ENCODE measurements around the gene MECP2. TPM values are rescaled to one million over a fixed set of nuclear protein-coding genes. Genes with fewer than 3 reads are reported as not detected.

MECP2 gene
- total and polyA plus RNA-seq, 2 donors: 25.9 to 30.5 TPM

DNA sequence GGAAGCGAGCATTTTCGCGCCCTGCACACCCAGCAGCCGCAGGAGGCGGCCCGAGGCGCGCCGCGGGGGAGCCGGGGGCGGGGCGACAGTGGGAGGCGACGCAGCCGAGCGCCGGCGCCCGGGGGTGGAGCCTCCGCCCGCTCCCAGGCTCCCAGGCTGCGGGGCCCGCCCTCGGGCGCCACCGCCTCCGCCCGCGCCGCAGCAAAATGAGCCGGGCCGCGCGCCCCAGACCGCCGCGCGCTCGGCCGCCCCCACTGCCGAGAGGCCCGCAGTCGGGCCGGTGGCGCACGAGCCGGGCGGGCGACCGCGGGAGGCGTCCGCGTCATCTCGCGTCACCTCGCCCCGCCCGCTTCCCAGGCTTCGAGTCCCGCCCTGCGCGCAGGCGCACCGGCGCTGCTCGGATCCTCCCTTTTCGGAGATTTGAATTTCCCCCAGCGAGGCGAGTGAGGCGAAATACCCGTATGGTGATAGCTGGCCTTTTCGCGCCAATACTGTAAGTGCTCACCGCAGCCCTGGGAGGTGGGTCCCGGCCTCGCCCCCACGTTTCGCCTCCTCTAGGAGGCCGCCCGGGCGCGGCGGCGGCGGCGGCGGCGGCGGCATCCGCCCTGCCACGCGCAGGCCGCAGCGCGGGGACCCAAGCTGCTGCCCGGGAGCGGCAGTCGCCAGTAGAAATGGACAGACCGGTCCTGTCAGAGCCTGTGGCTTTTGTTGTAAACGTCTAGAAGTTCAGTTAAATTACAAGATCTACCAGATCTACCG lies 125.0 kb downstream of the MECP2 start, which contains the start of gene TMEM187:
Gene TMEM187 (plus strand): TSS at position 387 of the 759 bp plus-strand sequence. CDS start 9,309 bp downstream, outside the sequence.
- Histone ChIP-seq H3K27ac (ENCODE audit: low read depth) (peak within 1 kb of the TSS; percentile 99), H3K4me1 (ENCODE audit: insufficient read depth) (peaks cover 1% of the 10 kb centered on the region), H3K36me3 (ENCODE audit: insufficient read depth) (no peaks in the 10 kb centered on the region), H3K4me3 (ENCODE audit: low read depth, low read length) (peak within 1 kb of the TSS; percentile 80)
- WGBS: under 1% methylated on average over 99 of the region's 103 CpGs
- DNase-seq (ENCODE audit: extremely low spot score): peak; percentile 65

Small RNA genes within 50 kb of the gene (small RNA-seq; reads per million reads assigned to genes)
- gene MIR3202-1: not detected

Other genes with a start within 250 kb of the MECP2 start
- 5.6 TPM for gene L1CAM, start 211.5 kb downstream of the MECP2 start, total RNA-seq
- 12.7 TPM for gene L1CAM, start 211.5 kb downstream of the MECP2 start, polyA plus RNA-seq
- 0.53 TPM for gene AVPR2, start 193.0 kb downstream of the MECP2 start, total RNA-seq
- 7.7 TPM for gene AVPR2, start 193.0 kb downstream of the MECP2 start, polyA plus RNA-seq
- gene ARHGAP4, start 171.5 kb downstream of the MECP2 start, total RNA-seq: 11.6 TPM
- gene ARHGAP4, start 171.5 kb downstream of the MECP2 start, polyA plus RNA-seq: 28.4 TPM
- 24.7 TPM for gene NAA10, start 162.7 kb downstream of the MECP2 start, total RNA-seq
- 139 TPM for gene NAA10, start 162.7 kb downstream of the MECP2 start, polyA plus RNA-seq
- 4.4 TPM for gene RENBP, start 153.1 kb downstream of the MECP2 start, total RNA-seq
- 12.1 TPM for gene RENBP, start 153.1 kb downstream of the MECP2 start, polyA plus RNA-seq
- gene HCFC1, start 125.9 kb downstream of the MECP2 start, total RNA-seq: 15.4 TPM
- gene HCFC1, start 125.9 kb downstream of the MECP2 start, polyA plus RNA-seq: 35.2 TPM
- 2.3 TPM for gene TMEM187, start 125.0 kb downstream of the MECP2 start, total RNA-seq
- 13.6 TPM for gene TMEM187, start 125.0 kb downstream of the MECP2 start, polyA plus RNA-seq
- 9.5 TPM for gene IRAK1, start 77.8 kb downstream of the MECP2 start, total RNA-seq
- 67.2 TPM for gene IRAK1, start 77.8 kb downstream of the MECP2 start, polyA plus RNA-seq
- not detected for gene OPN1LW, start 46.5 kb upstream of the MECP2 start, total RNA-seq
- not detected for gene OPN1LW, start 46.5 kb upstream of the MECP2 start, polyA plus RNA-seq
- gene OPN1MW, start 84.9 kb upstream of the MECP2 start, total RNA-seq: not detected
- gene OPN1MW, start 84.9 kb upstream of the MECP2 start, polyA plus RNA-seq: not detected
- not detected for gene OPN1MW2, start 122.0 kb upstream of the MECP2 start, total RNA-seq
- gene OPN1MW2, start 122.0 kb upstream of the MECP2 start, polyA plus RNA-seq: not detected
- not detected for gene OPN1MW3, start 159.9 kb upstream of the MECP2 start, total RNA-seq
- gene OPN1MW3, start 159.9 kb upstream of the MECP2 start, polyA plus RNA-seq: not detected
- not detected for gene TEX28, start 197.4 kb upstream of the MECP2 start, total RNA-seq
- gene TEX28, start 197.4 kb upstream of the MECP2 start, polyA plus RNA-seq: not detected
- gene TKTL1, start 198.1 kb upstream of the MECP2 start, total RNA-seq: 0.32 TPM
- gene TKTL1, start 198.1 kb upstream of the MECP2 start, polyA plus RNA-seq: 0.19 TPM